ENCODE measurements around the gene COPB2. TPM values are rescaled to one million over a fixed set of nuclear protein-coding genes. Genes with fewer than 3 reads are reported as not detected.

The COPB2 gene
- total RNA-seq, 1 experiment from 2014 or later: 119 TPM

DNA sequence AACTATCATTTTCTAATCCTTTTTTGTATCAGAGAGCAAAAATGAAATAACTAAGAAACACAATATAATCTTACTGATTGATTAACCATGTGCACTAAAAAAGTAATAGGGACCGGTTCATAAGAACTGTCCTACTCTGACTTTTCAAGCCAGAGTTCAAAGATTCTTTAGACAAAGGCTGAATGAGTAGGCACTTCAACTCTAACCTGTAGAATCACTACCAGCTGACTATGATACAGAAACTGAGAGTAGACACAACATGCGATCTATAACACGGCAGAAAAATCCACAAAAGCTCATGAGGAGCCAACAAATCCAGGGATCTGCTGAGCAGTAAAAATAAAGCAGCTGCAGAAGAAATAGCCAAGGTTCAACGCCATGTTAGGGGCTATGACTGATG lies 8.9 kb downstream of the COPB2 start:
- RAD21 ChIA-PET (ENCODE audit: low non-redundant PET in 1 of 2, low total read pairs in 2 of 2, uncharacterized antibody in 2 of 2, unreplicated experiment in 2 of 2): no interaction called here
- Histone ChIP-seq H3K9me3 (ENCODE audit: control insufficient read depth in 1 of 2, insufficient read depth in 1 of 2, low read depth in 1 of 2, low read length in 2 of 2) (no peaks in the 10 kb centered on the region), H3K27me3 (ENCODE audit: insufficient read depth, low read length) (no peaks in the 10 kb centered on the region), H3K79me2 (ENCODE audit: insufficient read depth, low read length) (peaks cover 71% of the 10 kb centered on the region), H3K27ac (ENCODE audit: low read depth, low read length) (no peak overlapping the region), H4K20me1 (ENCODE audit: insufficient read depth) (peaks cover 5% of the 10 kb centered on the region; the same call in 1 of the 2 replicates), H2AFZ (ENCODE audit: low read depth, low read length, poor library complexity, severe bottlenecking) (no peak overlapping the region), H3K9ac (ENCODE audit: low read length) (no peak overlapping the region), H3K4me1 (ENCODE audit: control insufficient read depth in 1 of 2, insufficient read depth in 2 of 2, low read length in 2 of 2) (no peaks in the 10 kb centered on the region), H3K9me2 (ENCODE audit: insufficient read depth) (no peaks in the 10 kb centered on the region), H3K4me3 (replicated peaks in 1 of 2; ENCODE audit: low read depth in 1 of 2, low read length in 2 of 2) (no peak overlapping the region), H3K36me3 (ENCODE audit: control insufficient read depth in 1 of 2, insufficient read depth in 2 of 2, low read length in 2 of 2) (peaks cover 37 to 45% of the 10 kb centered on the region in 2 experiments; a peak in 3 of 4 replicates), H3K4me2 (ENCODE audit: low read length) (no peak overlapping the region)
- CTCF ChIA-PET: interaction anchor here (2.8 kb wide), 1 partner anchor 27 kb away, joined by 9 read pairs; no protein-coding TSS in a partner anchor
- no TSS peak for BruUV-seq (replicated peaks)
- DNase-seq (ENCODE audit: low read depth, low spot score): no peak
- ATAC-seq: no peak
- POLR2A ChIA-PET: no interaction called here
- TF ChIP-seq SP1 (IDR thresholded peaks at IDR 0.05; ENCODE audit: low read depth) (no peak), SRF (IDR thresholded peaks at IDR 0.05; ENCODE audit: low read depth) (no peak), ELF1 (IDR thresholded peaks at IDR 0.05; ENCODE audit: borderline replicate concordance, low read depth) (no peak), ZNF274 (IDR thresholded peaks at IDR 0.05; ENCODE audit: low read depth, low read length) (no peak)
- intact Hi-C loops (cut with micrococcal nuclease): no loop called here

DNA sequence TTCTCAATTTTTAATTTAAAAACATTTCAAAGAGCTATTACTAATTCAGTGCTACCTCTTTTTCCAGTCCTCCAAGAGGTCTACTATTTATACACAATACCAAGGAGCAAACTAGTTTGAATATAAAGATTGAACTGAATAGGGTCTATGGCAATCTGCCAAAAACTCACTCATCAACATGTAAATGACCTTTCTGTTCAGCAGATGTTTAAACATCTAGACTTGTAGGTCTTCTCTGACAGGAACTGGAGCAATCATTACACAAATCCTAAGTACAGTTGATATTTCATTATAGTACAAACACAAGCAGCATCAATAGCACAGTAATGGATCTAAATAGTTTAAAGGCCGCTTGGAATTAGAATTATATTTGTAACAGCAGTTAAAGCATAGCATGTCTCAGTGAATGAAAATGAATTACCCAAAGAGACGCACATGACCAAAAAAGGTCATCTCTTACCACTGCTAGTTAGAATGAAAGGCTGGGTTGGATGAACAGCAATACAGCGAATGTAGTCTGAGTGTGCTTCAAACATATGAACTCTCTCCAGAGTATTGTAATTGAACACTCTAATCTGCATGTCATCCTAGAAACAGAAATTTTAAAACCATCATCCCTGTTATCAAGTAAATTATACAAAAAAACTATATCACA lies 10.7 kb downstream of the COPB2 start:
- H3K9ac ChIP-seq (ENCODE audit: low read length): no peak overlapping the region
- H3K36me3 ChIP-seq (ENCODE audit: control insufficient read depth in 1 of 2, insufficient read depth in 2 of 2, low read length in 2 of 2): peaks cover 52 to 58% of the 10 kb centered on the region in 2 experiments
- H3K27ac ChIP-seq (ENCODE audit: low read depth, low read length): no peak overlapping the region
- no peak overlapping the region for H3K4me3 ChIP-seq (replicated peaks in 1 of 2; ENCODE audit: low read depth in 1 of 2, low read length in 2 of 2)
- no peak overlapping the region for H3K4me2 ChIP-seq (ENCODE audit: low read length)
- RAD21 ChIA-PET (ENCODE audit: low non-redundant PET in 1 of 2, low total read pairs in 2 of 2, uncharacterized antibody in 2 of 2, unreplicated experiment in 2 of 2): no interaction called here
- no peaks in the 10 kb centered on the region for H3K9me2 ChIP-seq (ENCODE audit: insufficient read depth)
- no peaks in the 10 kb centered on the region for H3K27me3 ChIP-seq (ENCODE audit: insufficient read depth, low read length)
- BruUV-seq (replicated peaks): no TSS peak
- POLR2A ChIA-PET: interaction anchor here (0.8 kb wide), 1 partner anchor 25 kb away, joined by 4 read pairs; no protein-coding TSS in a partner anchor
- DNase-seq (ENCODE audit: low read depth, low spot score) (no peak), ATAC-seq (no peak)
- peaks cover 52% of the 10 kb centered on the region for H3K79me2 ChIP-seq (ENCODE audit: insufficient read depth, low read length)
- no peaks in the 10 kb centered on the region for H3K9me3 ChIP-seq (ENCODE audit: control insufficient read depth in 1 of 2, insufficient read depth in 1 of 2, low read depth in 1 of 2, low read length in 2 of 2)
- 0 out of 2 replicates have a peak, but pooled peaks cover 5% of the 10 kb centered on the region for H4K20me1 ChIP-seq (ENCODE audit: insufficient read depth)
- intact Hi-C loops (cut with micrococcal nuclease): no loop called here
- no peak overlapping the region for H2AFZ ChIP-seq (ENCODE audit: low read depth, low read length, poor library complexity, severe bottlenecking)
- CTCF ChIA-PET: interaction anchor here (2.8 kb wide), 1 partner anchor 25 kb away, joined by 9 read pairs; no protein-coding TSS in a partner anchor
- no peaks in the 10 kb centered on the region for H3K4me1 ChIP-seq (ENCODE audit: control insufficient read depth in 1 of 2, insufficient read depth in 2 of 2, low read length in 2 of 2)
- TF ChIP-seq MAX (IDR thresholded peaks at IDR 0.05) (no peak), ZBTB33 (IDR thresholded peaks at IDR 0.05; ENCODE audit: extremely low read depth, insufficient replicate concordance, low read length) (no peak), RAD21 (IDR thresholded peaks at IDR 0.05; ENCODE audit: low read depth) (no peak), JUND (IDR thresholded peaks at IDR 0.05) (no peak), FOSL1 (IDR thresholded peaks at IDR 0.05; ENCODE audit: low read depth) (no peak), ELF1 (IDR thresholded peaks at IDR 0.05; ENCODE audit: borderline replicate concordance, low read depth) (no peak), SP1 (IDR thresholded peaks at IDR 0.05; ENCODE audit: low read depth) (no peak), ZNF274 (IDR thresholded peaks at IDR 0.05; ENCODE audit: low read depth, low read length) (no peak), TCF7L2 (IDR thresholded peaks at IDR 0.05; ENCODE audit: borderline replicate concordance, extremely low read depth, insufficient read depth, insufficient read length) (no peak), ZFX (IDR thresholded peaks at IDR 0.05) (no peak), EZH2phosphoT487 (IDR thresholded peaks at IDR 0.05; ENCODE audit: borderline replicate concordance) (no peak), EGR1 (IDR thresholded peaks at IDR 0.05; ENCODE audit: low read depth) (no peak)
- TF ChIP-seq, protein P1, sequence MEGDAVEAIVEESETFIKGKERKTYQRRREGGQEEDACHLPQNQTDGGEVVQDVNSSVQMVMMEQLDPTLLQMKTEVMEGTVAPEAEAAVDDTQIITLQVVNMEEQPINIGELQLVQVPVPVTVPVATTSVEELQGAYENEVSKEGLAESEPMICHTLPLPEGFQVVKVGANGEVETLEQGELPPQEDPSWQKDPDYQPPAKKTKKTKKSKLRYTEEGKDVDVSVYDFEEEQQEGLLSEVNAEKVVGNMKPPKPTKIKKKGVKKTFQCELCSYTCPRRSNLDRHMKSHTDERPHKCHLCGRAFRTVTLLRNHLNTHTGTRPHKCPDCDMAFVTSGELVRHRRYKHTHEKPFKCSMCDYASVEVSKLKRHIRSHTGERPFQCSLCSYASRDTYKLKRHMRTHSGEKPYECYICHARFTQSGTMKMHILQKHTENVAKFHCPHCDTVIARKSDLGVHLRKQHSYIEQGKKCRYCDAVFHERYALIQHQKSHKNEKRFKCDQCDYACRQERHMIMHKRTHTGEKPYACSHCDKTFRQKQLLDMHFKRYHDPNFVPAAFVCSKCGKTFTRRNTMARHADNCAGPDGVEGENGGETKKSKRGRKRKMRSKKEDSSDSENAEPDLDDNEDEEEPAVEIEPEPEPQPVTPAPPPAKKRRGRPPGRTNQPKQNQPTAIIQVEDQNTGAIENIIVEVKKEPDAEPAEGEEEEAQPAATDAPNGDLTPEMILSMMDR (IDR thresholded peaks at IDR 0.05 in 2 of 3, conservative IDR thresholded peaks at IDR 0.05 in 1 of 3; ENCODE audit: borderline replicate concordance in 1 of 3, insufficient read depth in 1 of 3, low read depth in 2 of 3, low read length in 2 of 3): no peak
